Cardiac fibroblast (primary cell): ENCODE data around the gene KRTAP10-2.

Source experiments
- DNase-seq, 2 donors: peaks; one replicate each; pipeline versions ENCODE4 v3.0.0 to v3.0.0-alpha.2; 2010; ENCODE audit warnings: low read depth in 2 of 2
- H3K4me3 ChIP-seq, 2 donors: replicated peaks in 1 of 2; 1 replicate in 1 of 2; 2 replicates in 1 of 2; pipeline ENCODE4 v1.5.1; 2011; ENCODE audit warnings: low read depth in 2 of 2, low read length in 2 of 2, mild to moderate bottlenecking in 2 of 2, moderate library complexity in 1 of 2
- TF ChIP-seq, protein P1 (sequence below): IDR thresholded peaks from one replicate; pipeline ENCODE4 v1.5.1; 2011; ENCODE audit warnings: low read depth, mild to moderate bottlenecking, low read length, inconsistent platforms

KRTAP10-2 gene

DNA sequence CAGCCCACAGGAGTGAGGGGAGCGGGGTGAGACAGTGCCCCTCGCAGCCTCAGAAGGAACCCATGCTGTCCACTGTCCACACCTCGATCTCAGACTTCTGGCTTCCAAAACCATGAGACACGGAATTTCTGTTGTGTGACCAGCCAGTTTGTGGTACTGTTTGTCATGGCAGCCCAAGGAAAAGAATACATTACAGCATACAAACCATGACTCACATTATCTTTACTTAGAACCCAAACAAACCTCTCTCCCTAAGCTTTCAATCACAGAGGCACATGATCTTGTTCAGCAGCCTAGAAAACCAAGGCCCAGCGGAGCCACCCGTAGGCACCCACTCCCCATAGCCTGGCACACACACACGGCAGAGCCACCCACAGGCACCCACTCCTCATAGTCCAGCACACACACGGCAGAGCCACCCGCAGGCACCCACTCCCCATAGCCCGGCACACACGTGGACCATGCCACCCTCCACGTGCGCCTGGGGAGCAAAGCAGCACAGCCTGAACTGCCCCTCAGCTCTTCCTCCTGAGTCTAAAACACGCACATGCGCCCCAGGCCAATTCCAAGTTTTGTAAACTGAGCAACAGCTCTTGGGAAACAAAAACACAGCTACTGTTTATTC, 21.8 kb upstream of the KRTAP10-2 start:
- no peak overlapping the region for H3K4me3 ChIP-seq
- peak in 1 of 2 donors; percentile 21 for DNase-seq
- TF ChIP-seq, protein P1, sequence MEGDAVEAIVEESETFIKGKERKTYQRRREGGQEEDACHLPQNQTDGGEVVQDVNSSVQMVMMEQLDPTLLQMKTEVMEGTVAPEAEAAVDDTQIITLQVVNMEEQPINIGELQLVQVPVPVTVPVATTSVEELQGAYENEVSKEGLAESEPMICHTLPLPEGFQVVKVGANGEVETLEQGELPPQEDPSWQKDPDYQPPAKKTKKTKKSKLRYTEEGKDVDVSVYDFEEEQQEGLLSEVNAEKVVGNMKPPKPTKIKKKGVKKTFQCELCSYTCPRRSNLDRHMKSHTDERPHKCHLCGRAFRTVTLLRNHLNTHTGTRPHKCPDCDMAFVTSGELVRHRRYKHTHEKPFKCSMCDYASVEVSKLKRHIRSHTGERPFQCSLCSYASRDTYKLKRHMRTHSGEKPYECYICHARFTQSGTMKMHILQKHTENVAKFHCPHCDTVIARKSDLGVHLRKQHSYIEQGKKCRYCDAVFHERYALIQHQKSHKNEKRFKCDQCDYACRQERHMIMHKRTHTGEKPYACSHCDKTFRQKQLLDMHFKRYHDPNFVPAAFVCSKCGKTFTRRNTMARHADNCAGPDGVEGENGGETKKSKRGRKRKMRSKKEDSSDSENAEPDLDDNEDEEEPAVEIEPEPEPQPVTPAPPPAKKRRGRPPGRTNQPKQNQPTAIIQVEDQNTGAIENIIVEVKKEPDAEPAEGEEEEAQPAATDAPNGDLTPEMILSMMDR = no peak

DNA sequence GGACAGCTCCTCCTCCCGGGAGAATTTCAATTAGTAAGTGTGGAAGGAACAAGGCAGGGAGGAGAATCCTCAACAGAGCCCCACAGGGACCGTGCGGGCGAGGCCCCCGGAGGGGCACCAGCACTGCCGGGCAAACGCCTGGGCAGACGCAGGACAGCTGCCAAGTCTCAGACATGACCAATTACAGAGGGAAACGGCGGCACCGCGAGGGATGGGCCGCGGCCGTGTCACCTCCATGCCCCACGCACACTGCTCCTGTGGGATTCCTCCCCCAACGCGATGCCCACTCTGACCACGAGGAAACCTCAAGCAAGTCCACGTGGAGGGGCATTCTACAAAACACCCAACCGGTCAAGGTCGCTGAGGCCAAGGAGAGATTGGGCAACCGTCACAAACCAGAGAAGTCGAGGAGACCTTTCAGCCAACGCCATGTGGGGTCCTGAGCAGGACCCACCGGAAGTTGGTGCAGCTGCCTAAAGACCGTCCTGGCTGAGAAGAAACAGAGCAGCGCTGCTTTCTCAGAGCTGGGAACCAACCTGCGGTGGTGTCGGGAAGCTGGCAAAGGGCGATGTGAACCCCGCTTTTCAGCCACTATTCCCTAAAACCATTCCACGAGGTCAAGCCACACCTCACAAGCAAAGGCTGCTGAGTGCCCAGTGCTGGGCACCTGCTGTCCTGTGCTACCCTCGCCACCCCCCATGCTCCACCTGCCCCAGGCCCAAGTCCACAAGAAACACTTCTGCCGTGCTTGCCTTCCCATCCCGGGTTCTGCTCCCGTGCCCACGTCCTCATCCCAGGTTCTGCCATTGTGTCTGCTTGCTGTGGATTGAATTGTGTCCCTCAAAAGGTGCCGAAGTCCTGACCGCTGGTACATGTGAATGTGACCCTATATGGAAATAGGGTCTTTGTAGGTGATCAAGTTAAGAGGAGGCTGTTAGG, 20.8 kb upstream of the KRTAP10-2 start:
- H3K4me3 ChIP-seq = no peak overlapping the region
- TF ChIP-seq, protein P1 = no peak
- no peak for DNase-seq

DNA sequence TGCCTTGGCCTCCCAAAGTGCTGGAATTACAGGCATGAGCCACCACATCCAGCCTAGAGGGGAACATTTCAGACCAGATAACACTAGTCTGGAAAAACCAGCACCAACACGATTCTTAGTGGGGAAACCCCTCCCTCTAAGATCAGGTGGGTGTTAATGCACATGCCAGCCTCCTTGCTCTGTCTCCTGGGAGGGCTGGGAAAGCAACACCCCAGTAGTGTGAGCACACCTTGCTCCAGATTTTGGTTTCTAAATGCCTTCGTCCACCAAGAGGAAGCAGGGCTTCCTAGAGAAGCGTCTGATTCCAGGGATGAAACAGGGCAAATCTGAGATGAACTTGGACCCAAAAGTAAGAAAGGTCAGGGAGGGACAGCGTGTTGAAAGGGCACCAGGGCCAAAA, 20.0 kb upstream of the KRTAP10-2 start:
- DNase-seq = no peak
- no peak overlapping the region for H3K4me3 ChIP-seq
- TF ChIP-seq, protein P1 = no peak

DNA sequence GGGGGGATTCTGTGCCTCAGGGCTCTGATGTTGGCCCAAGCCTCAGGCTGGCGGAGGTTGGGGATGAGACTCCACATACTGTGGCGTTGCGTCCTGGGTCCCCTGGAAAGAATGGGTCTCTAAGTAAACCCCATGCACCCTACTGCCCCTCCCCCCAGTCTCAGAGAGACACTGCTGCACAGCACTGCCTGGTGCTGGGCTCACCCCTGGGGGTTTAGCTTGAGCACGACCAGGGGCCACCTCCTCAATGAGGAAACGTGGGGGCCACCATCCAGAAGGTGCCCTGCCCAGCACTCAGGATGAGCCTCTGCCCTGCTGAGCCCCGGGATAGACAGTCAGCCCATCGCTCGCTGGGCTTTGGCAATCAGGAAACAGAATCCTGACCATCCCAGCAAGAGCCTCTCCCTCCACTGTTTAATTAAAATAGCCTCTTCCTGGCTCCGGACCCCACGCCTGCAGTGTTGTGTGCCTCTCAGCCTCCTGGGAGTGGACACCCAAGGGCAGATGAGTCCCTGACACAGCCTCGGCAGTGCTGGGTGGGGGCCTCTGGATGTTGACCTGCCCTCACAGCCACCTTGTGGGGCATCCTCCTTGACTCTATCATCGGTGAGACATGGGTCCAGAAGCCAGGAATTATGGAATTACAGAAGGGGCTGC, 18.7 kb upstream of the KRTAP10-2 start:
- TF ChIP-seq, protein P1 = no peak
- H3K4me3 ChIP-seq = no peak overlapping the region
- no peak for DNase-seq

DNA sequence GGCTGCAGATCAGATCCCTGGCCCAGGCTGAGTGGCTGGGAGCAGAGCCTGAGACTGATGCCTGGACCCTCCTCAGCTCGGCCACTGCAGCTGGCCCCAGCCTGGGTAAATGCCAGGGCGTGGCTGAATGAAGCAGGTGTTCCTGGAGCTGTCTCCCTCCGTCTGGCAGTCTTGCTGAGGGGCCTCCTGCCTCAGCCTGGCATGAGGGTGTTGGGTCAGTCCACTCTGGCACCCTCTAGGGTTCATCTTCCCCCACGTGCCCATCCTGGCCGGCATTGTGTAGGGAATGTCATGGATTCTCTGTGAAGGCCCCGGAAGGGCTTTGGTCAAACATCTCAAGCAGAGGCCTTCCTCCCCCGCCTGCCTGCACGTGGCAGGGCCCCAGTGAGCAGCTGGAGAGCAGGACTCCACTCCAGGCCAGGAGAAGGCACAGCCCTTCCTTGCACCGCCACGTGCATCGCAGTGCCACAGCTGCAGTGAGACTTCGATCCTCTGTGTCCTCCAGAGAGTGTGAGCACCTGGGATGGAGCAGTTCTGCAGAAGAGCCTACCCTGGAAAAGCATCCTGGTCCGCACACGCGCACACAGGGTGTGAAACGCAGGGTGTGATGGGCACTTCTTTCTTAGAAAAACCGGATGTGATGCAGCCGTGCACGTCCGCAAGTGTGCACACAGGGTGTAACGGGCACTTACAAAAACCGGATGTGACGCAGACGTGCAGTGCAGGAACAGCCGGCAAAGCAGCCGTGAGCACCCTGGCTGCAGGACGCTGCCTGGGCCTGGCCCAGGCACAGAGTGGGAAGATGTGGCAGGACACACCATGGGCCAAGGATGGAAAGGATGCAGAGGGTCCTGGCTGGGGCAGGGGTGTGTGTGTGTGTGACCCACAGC, 17.6 kb upstream of the KRTAP10-2 start:
- TF ChIP-seq, protein P1 = no peak
- no peak overlapping the region for H3K4me3 ChIP-seq
- no peak for DNase-seq

DNA sequence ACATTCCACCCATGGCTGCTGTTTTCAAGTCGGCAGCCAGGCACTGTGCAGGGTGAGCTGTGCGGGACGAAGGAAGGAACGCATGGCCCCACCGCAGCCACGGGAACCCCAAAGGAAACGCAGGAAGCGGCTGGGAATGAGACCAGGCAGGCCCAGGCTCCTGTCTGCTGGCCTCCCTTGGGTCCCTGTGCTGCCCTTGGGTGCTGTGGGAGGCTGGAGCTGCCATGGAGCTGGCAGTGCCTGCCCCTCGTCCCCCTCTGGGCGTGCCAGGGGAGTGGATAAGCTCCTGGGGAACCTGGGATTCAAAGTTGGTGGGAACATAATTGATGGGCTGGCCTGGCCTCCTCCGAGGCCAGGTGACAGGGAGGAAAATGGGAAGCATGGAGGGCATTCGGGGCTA, 17.0 kb upstream of the KRTAP10-2 start:
- no peak overlapping the region for H3K4me3 ChIP-seq
- DNase-seq = no peak
- TF ChIP-seq, protein P1 = no peak
